Fibroblast of skin of right quadriceps (primary cell): ENCODE data around the gene GLP2R.
A peak's percentile ranks its signal among the peaks of the same experiment; 100 is the strongest.

Experiments
- DNase-seq: peaks from one replicate; pipeline ENCODE4 v3.0.0-alpha.2; 2013

GLP2R gene

GRCh38 chr17:9859781-9860180 lies 34.1 kb downstream of the GLP2R start:
- DNase-seq, result no peak

- DNase-seq, result no peak
These were observed 35.1 kb downstream of the GLP2R start for GRCh38 chr17:9860851-9861250.

- DNase-seq, result no peak
These were observed 36.5 kb downstream of the GLP2R start for GRCh38 chr17:9862220-9862619.

- DNase-seq, result no peak
These were observed 37.2 kb downstream of the GLP2R start for GRCh38 chr17:9862949-9863348.

GRCh38 chr17:9865586-9865985 lies 39.9 kb downstream of the GLP2R start:
- no peak for DNase-seq

- no peak for DNase-seq
These were observed 42.8 kb downstream of the GLP2R start for GRCh38 chr17:9868552-9868951.

GRCh38 chr17:9872852-9873251 lies 47.1 kb downstream of the GLP2R start:
- no peak for DNase-seq

GRCh38 chr17:9874722-9875121 lies 49.0 kb downstream of the GLP2R start:
- no peak for DNase-seq

- peak; percentile 54 for DNase-seq
These were observed 49.7 kb downstream of the GLP2R start for GRCh38 chr17:9875441-9875840.

- DNase-seq, result no peak
These were observed 52.6 kb downstream of the GLP2R start for GRCh38 chr17:9878356-9878755.

- peak; percentile 58 for DNase-seq
These were observed 53.2 kb downstream of the GLP2R start for GRCh38 chr17:9878786-9879525.

- peak; percentile 42 for DNase-seq
These were observed 54.9 kb downstream of the GLP2R start for GRCh38 chr17:9880582-9880999.

- no peak for DNase-seq
These were observed 57.7 kb downstream of the GLP2R start for GRCh38 chr17:9883451-9883850.

- no peak for DNase-seq
These were observed 60.6 kb downstream of the GLP2R start for GRCh38 chr17:9886141-9886930.

GRCh38 chr17:9887508-9887907 lies 61.8 kb downstream of the GLP2R start:
- no peak for DNase-seq

- no peak for DNase-seq
These were observed 64.4 kb downstream of the GLP2R start for GRCh38 chr17:9890124-9890523.

- peak; percentile 82 for DNase-seq
These were observed 67.8 kb downstream of the GLP2R start for GRCh38 chr17:9893411-9894012.

GRCh38 chr17:9894231-9894630 lies 68.5 kb downstream of the GLP2R start:
- no peak for DNase-seq

GRCh38 chr17:9895923-9896322 lies 70.2 kb downstream of the GLP2R start:
- DNase-seq, result no peak

- DNase-seq, result no peak
These were observed 71.7 kb downstream of the GLP2R start for GRCh38 chr17:9897372-9897968.

GRCh38 chr17:9898812-9899211 lies 73.1 kb downstream of the GLP2R start:
- DNase-seq, result no peak

GRCh38 chr17:9899280-9900043 lies 73.7 kb downstream of the GLP2R start:
- peak; percentile 28 for DNase-seq
